Mesothelial cell of epicardium (in vitro differentiated cells): ENCODE results near the gene MEX3D. TPM values are rescaled to one million over a fixed set of nuclear protein-coding genes. Genes with fewer than 3 reads are reported as not detected.

Experiments used
- DNase-seq, 2 experiments: peaks; one replicate each; pipeline ENCODE4 v3.0.0; 2021; ENCODE audit warnings: low spot score in 2 of 2; ENCODE audit not compliant: unreplicated experiment in 2 of 2
- H3K27ac Mint-ChIP-seq: 2 replicates; pipeline ENCODE4 v1.8.0; 2021; ENCODE audit warnings: mixed read lengths
- H3K27me3 Mint-ChIP-seq: 2 replicates; pipeline ENCODE4 v1.8.0; 2021; ENCODE audit warnings: low read depth, mixed read lengths
- H3K36me3 Mint-ChIP-seq: 2 replicates; pipeline ENCODE4 v1.8.0; 2021; ENCODE audit warnings: mixed read lengths
- H3K4me1 Mint-ChIP-seq: 2 replicates; pipeline ENCODE4 v1.8.0; 2021; ENCODE audit warnings: mixed read lengths
- H3K4me3 Mint-ChIP-seq: 2 replicates; pipeline ENCODE4 v1.8.0; 2021; ENCODE audit warnings: mild to moderate bottlenecking, moderate library complexity, mixed read lengths
- H3K9me3 Mint-ChIP-seq: 2 replicates; pipeline ENCODE4 v1.8.0; 2021; ENCODE audit warnings: mixed read lengths
- total RNA-seq: library from RNA; stranded (reverse); gene quantifications from 3 replicates; pipeline ENCODE4 v1.2.1, GENCODE V29; 2021
- TF ChIP-seq, protein P1 (sequence below): fragments of 200-600 bp; sonication (generic); IDR thresholded peaks from one replicate; pipeline ENCODE4 v1.5.0; 2021; ENCODE audit warnings: antibody characterized with exemption; ENCODE audit not compliant: unreplicated experiment

MEX3D gene
- total RNA-seq, 1 donor from 2014 or later, result 91.7 TPM

DNA sequence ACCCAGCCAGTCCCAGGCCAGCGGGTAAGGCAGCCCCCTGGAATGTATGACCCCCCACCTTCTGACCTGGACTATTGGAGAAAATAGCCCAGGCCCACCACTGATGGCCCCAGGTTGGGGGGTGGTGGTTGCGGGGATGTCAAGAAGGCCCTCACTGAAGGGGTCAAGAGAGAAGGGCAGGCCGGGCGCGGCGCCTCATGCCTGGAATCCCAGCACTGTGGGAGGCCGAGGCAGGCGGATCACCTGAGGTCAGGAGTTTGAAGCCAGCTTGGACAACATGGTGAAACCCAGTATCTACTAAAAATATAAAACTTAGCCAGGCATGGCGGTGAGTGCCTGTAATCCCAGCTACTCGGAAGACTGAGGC is 53.8 kb downstream of the MEX3D start:
- Mint-ChIP-seq H3K36me3 (no peaks in the 10 kb centered on the region), H3K4me1 (peaks cover 9% of the 10 kb centered on the region), H3K9me3 (no peaks in the 10 kb centered on the region), H3K27ac (no peak overlapping the region), H3K27me3 (peaks cover 65% of the 10 kb centered on the region), H3K4me3 (peak overlapping the region; percentile 28)
- DNase-seq, result no peak
- TF ChIP-seq, protein P1, sequence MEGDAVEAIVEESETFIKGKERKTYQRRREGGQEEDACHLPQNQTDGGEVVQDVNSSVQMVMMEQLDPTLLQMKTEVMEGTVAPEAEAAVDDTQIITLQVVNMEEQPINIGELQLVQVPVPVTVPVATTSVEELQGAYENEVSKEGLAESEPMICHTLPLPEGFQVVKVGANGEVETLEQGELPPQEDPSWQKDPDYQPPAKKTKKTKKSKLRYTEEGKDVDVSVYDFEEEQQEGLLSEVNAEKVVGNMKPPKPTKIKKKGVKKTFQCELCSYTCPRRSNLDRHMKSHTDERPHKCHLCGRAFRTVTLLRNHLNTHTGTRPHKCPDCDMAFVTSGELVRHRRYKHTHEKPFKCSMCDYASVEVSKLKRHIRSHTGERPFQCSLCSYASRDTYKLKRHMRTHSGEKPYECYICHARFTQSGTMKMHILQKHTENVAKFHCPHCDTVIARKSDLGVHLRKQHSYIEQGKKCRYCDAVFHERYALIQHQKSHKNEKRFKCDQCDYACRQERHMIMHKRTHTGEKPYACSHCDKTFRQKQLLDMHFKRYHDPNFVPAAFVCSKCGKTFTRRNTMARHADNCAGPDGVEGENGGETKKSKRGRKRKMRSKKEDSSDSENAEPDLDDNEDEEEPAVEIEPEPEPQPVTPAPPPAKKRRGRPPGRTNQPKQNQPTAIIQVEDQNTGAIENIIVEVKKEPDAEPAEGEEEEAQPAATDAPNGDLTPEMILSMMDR, result no peak

DNA sequence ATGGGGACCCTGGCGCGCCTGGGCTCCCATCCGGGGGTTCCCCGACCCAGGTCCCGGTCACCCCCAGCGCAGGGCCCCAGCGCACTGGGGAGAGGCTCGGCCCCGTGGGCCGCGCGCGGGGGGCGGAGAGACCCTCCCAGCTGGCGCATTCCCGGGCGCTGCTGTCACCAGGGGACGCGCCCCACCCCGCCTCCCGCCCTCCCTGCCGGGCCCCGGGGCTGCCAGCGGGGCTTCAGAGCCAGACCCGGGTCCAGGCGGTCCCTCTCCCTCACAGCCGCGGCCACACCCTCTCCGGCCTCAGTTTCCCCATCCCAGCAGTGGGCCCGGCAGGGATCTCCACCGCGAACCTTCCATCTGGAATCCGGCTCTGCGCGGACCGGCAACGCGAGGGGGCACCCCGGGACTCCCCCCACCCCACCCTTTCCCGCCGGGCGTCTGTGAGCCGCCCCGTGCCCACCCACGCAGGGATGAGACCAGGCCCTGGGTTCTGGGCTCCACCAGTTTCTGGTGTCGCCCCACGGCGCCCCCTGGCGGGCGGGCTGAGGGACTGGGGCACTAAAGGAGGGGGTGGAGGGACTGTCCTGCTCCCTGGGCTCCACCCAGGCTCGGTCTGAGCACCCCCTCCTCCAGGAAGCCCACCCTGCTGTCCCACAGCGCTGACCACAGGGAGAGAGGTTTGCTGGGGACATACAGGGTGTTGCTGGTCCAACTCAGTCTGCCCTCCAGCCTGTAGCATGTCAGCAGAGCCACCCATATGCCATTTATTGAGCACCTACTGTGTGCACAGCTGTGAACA is 54.4 kb downstream of the MEX3D start:
- H3K27me3 Mint-ChIP-seq, result peaks cover 63% of the 10 kb centered on the region
- DNase-seq, result peak in 1 of 2 experiments; percentile 61
- peaks cover 10% of the 10 kb centered on the region for H3K4me1 Mint-ChIP-seq
- no peaks in the 10 kb centered on the region for H3K9me3 Mint-ChIP-seq
- peak overlapping the region; percentile 28 for H3K4me3 Mint-ChIP-seq
- H3K36me3 Mint-ChIP-seq, result no peaks in the 10 kb centered on the region
- no peak overlapping the region for H3K27ac Mint-ChIP-seq
- TF ChIP-seq, protein P1, result peak; percentile 63

DNA sequence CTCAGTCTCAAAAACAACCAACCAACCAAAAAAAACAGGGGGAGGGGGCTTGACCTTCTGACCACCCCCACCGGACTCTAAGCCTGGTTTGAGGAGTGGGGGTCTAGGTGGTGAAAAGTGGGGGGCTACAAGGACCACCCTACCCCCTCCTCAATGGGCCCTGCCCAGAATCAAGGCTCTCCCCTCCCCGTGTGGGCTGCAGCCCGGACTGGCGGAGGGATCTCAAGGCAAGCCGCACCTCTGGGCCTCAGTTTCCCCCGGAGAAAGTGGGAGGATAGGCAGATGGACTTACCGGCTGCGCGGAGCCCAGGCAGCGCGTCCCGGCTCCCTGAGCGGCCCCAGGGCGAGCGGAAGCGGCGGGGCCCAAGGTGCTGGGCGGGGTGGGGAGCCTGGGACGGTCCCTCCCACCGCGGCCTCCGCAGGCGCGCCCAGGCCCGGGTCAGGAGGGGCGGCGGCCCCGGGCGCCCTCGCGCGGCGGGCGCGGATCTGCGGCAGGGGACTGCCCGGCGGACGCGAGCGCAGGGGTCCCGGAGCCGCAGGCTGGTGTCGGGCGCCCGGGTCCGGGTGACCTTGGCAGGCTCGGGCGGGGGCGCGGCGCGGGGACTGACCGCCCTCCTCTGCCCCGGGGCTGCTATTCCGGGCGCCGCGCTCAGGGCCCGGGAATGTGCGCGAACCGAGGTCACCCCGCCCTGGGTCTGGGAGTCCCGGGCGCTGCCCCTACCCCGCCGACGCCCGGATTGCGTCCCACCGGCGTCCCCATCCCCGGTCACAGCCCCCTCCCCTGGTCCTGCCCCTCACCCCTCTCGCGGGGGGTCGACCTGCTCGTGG is 55.2 kb downstream of the MEX3D start, which contains the start of gene ADAMTSL5:
Gene ADAMTSL5, minus strand, starts transcription at position 349 of the 828 bp plus-strand sequence. CDS start 2,076 bp downstream, outside the sequence.
- Mint-ChIP-seq H3K27ac (no peak within 1 kb of the TSS), H3K36me3 (no peaks in the 10 kb centered on the region), H3K9me3 (no peaks in the 10 kb centered on the region), H3K4me3 (peak within 1 kb of the TSS; percentile 53), H3K4me1 (peaks cover 11% of the 10 kb centered on the region), H3K27me3 (peaks cover 57% of the 10 kb centered on the region)
- no peak for DNase-seq
- TF ChIP-seq, protein P1, result no peak

GRCh38 chr19:1511318-1512317 is 56.5 kb downstream of the MEX3D start:
- H3K27me3 Mint-ChIP-seq, result peaks cover 54% of the 10 kb centered on the region
- no peaks in the 10 kb centered on the region for H3K36me3 Mint-ChIP-seq
- no peaks in the 10 kb centered on the region for H3K9me3 Mint-ChIP-seq
- DNase-seq, result no peak
- peaks cover 15% of the 10 kb centered on the region for H3K4me1 Mint-ChIP-seq
- peak overlapping the region; percentile 53 for H3K4me3 Mint-ChIP-seq
- no peak overlapping the region for H3K27ac Mint-ChIP-seq
- TF ChIP-seq, protein P1, result no peak

GRCh38 chr19:1510807-1511206 is 57.3 kb downstream of the MEX3D start:
- TF ChIP-seq, protein P1, result no peak
- Mint-ChIP-seq H3K9me3 (no peaks in the 10 kb centered on the region), H3K4me1 (peaks cover 15% of the 10 kb centered on the region), H3K36me3 (no peaks in the 10 kb centered on the region), H3K27ac (peak overlapping the region; percentile 61), H3K27me3 (peaks cover 51% of the 10 kb centered on the region), H3K4me3 (no peak overlapping the region)
- no peak for DNase-seq
